HG02610 (cell line): ENCODE results near the gene TERT.
A peak's percentile ranks its signal among the peaks of the same experiment; 100 is the strongest.
"Not testable (repeated sequence)": the region's sequence is repeated elsewhere in the genome, so short reads cannot be mapped to it uniquely, and the experiment has no call there.

Source experiments
- ATAC-seq: cut with Tn5 transposase; IDR thresholded peaks from one replicate; pipeline ENCODE4 v1.9.1; 2021; ENCODE audit warnings: mild to moderate bottlenecking, moderate library complexity; ENCODE audit not compliant: unreplicated experiment

Gene TERT

DNA sequence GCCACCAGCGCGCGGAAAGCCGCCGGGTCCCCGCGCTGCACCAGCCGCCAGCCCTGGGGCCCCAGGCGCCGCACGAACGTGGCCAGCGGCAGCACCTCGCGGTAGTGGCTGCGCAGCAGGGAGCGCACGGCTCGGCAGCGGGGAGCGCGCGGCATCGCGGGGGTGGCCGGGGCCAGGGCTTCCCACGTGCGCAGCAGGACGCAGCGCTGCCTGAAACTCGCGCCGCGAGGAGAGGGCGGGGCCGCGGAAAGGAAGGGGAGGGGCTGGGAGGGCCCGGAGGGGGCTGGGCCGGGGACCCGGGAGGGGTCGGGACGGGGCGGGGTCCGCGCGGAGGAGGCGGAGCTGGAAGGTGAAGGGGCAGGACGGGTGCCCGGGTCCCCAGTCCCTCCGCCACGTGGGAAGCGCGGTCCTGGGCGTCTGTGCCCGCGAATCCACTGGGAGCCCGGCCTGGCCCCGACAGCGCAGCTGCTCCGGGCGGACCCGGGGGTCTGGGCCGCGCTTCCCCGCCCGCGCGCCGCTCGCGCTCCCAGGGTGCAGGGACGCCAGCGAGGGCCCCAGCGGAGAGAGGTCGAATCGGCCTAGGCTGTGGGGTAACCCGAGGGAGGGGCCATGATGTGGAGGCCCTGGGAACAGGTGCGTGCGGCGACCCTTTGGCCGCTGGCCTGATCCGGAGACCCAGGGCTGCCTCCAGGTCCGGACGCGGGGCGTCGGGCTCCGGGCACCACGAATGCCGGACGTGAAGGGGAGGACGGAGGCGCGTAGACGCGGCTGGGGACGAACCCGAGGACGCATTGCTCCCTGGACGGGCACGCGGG, at the start of gene TERT:
Gene TERT (minus strand): TSS at position 234 of the 815 bp plus-strand sequence. CDS start 79 bp downstream, at position 155.
- no peak for ATAC-seq

DNA sequence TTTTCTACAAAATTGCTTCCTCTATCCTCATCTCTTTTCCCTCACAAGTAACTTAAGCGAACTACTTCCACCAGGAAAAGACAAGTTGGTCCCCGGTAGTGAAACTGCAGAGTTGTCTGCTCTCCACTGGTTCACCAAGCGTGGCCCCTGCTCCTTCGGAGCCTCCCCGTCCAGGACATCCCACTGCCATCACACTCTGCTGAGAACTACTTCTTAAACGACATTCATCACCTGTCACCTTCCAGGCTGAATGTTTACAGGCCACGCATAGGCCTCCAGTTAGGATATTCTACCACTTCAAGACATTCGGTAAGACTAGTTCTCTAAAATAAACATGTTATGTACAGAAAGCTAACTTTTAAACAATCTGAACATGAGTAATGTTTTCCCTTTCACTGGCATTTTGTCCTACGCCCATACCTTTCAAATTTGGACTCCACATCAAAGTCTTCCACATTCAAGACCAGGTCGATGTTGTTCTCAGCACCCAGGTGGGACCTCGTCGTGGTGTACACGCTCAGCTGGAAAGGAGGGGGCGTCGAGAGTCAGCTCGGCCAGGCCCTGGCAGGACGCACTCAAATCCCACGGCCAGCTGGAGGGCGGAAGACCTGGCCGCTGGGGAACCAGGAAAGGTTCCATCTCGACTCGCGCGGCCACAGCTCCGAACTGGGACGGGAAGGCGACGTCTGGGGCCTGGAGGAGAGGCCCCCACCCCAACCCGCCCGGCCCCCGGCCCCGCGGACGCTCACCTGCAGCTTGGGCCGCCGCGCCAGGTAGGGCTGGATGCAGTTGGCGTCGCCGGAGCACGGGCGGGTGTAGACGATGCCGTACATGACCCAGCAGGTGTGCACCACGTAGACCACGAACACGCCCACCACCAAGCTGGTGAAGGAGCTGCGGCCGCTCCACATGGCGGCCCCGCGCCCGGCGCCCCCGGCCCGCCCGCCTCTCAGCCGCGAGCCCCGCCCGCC, 49.3 kb upstream of the TERT start:
- ATAC-seq: peak; percentile 14

DNA sequence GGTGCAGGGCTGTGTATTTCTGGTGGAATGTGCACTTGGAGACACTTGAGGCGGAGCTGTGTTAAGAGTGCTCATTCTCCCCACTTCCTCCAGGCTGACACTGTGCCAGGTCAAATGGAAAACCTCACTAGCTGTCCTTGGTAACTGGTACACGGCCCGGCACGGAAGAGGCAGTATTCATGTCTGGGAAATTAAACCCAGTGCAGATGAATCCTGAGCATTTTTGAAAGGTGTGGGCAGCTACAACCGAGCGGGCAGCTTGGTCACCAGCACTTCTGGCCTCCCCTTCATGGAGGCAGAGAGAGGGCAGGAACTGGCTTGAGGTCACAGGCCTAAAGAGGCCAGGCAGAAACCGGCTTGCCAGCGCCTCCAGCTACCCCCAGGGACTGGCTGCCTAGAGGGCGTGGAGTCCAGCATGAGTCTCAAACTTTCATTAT, 48.5 kb upstream of the TERT start:
- no peak for ATAC-seq

DNA sequence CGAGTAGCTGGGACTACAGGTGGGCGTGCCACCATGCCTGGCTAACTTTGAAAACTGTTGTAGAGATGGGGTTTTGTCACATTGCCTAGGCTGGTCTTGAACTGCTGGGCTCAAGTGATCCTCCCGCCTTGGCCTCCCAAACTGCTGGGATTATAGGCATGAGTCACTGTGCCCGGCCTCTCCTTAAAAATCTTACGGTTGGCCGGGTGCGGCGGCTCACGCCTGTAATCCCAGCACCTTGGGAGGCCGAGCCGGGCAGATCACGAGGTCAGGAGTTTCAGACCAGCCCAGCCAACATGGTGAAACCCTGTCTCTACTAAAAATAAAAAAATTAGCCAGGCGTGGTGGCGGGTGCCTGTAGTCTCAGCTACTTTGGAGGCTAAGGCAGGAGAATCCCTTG, 47.8 kb upstream of the TERT start:
- ATAC-seq: not testable (repeated sequence)

DNA sequence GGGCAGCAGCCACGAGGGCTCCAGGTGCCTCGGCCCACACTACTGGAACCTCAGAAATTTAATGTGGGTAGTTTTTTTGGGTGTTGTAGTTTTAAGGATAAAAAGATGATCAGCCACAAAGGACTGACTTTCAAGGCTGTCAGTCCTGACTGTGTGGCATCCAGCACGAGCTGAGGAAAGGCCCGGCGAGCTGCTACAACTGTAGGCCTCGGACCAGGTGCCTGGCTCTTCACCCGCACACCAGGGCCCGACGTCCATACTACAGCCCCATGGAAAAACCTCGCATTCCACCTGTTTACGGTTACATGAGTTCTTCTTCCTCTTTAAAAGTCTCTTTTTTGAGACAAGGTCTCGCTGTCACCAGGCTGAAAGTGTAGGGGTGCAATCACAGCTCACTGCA, 47.4 kb upstream of the TERT start:
- ATAC-seq: no peak

DNA sequence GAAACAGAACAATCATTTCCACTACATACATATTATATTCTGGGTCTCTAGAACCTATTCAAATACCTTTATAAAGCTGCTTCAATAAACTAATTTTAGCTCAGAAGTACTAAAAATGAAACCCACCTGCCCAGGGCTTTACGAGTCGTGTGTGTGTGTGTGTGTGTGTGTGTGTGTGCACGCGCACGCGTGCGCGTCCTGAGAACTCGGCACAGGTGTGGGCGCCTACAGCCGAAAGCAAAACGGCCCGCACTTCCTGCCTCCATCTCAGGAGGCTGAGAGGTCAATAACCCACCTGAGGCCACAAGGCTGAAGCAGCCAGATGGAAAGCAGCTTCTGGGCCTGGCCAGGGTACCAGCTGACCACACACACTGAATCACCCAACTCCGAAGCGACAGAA, 47.0 kb upstream of the TERT start:
- no peak for ATAC-seq

DNA sequence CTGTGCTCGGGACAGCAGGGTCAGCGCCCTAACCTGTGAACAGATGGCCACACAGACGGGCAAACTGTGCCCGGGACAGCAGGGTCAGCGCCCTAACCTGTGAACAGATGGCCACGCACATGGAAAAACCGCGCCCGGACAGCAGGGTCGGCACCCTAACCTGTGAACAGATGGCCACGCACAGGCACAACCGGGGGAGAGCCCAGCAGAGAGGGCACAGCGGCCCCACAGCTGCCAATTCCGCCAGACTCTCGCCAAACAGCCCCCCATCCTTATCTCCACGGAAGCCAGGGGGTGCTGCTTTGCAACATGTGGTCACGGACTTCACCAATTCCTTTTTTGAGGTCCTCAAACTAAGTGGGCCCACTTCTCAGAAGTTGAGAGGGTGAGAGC, 44.9 kb upstream of the TERT start:
- ATAC-seq: not testable (repeated sequence)

DNA sequence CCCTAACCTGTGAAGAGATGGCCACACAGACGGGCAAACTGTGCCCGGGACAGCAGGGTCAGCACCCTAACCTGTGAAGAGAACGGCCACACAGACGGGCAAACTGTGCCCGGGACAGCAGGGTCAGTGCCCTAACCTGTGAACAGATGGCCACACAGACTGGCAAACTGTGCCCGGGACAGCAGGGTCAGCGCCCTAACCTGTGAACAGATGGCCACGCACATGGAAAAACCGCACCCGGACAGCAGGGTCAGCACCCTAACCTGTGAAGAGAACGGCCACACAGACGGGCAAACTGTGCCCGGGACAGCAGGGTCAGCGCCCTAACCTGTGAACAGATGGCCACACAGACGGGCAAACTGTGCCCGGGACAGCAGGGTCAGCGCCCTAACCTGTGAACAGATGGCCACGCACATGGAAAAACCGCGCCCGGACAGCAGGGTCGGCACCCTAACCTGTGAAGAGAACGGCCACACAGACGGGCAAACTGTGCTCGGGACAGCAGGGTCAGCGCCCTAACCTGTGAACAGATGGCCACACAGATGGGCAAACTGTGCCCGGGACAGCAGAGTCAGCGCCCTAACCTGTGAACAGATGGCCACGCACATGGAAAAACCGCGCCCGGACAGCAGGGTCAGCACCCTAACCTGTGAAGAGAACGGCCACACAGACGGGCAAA, 44.4 kb upstream of the TERT start:
- ATAC-seq: not testable (repeated sequence)

DNA sequence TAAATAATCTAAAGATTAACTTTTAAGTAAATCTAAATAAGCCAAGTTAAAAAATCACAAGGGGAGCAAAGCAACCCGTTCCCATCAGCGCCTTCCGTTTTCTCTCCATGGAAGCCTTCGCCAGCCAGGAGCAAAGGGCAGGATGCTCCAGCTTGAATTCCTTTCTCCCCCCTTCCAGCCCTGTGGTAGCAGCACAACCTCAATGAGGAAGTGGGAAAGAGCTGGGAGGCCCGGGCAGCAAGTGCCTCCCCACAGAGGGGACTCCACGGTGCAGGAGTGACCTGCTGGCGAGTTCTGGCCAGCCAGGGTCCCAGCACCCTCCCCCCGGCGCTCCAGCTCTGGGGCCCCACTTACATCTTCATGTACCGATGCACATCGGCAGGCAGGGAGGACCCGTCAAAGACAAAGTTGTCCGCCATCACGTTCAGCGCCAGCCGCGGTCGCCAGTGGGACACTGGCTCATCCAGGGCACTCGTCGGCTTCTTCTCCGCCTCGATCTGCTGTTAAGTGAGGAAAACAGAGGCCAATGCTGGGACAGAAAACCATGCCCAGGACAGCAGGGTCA, 43.7 kb upstream of the TERT start:
- ATAC-seq: no peak

DNA sequence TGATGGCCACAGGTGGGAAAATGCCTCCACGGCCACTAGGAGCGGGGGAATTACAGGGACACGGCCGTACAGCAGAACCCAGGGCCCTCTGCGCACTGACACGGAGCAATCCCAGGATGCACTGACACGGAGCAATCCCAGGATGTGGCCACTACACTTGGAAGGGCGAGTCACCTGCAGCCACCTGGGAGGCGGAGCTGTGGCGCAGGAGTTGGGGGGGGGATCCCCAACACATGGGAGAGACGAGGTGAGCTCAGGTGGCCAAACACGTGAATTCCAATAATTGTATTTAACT, 43.3 kb upstream of the TERT start:
- no peak for ATAC-seq

DNA sequence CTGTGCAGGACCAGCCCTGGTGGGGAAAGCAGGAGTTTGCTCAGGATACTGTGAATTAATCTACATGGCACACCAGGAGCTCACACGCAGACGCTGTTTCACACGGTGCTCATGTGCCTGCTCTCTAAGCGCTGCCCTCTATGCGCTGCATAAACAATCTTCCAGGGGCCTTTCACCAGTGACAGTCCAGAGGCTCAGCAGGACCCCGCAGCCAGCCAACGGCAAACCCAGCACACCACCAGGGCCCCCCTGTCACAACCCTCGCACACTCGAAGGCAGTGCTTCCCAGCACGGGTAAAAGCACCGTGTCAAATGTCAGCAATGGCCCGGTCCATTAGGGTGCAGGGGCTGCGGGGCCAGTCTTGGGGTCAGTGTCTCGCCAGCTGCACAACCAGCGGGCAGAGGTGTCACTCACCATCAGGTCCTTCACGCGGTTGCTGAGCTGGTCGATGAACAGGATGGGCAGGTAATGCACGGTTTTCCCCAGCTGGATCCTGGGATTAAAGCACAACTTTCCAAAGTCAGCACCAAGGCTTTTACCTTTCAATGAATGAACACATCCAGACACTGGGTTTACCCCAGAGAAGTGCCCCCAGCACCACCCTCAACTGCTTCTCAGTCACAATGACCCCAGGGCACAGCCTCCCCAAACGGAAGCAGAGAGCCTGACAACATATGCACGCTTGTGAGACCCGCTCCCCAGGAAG, 42.8 kb upstream of the TERT start:
- ATAC-seq: no peak

DNA sequence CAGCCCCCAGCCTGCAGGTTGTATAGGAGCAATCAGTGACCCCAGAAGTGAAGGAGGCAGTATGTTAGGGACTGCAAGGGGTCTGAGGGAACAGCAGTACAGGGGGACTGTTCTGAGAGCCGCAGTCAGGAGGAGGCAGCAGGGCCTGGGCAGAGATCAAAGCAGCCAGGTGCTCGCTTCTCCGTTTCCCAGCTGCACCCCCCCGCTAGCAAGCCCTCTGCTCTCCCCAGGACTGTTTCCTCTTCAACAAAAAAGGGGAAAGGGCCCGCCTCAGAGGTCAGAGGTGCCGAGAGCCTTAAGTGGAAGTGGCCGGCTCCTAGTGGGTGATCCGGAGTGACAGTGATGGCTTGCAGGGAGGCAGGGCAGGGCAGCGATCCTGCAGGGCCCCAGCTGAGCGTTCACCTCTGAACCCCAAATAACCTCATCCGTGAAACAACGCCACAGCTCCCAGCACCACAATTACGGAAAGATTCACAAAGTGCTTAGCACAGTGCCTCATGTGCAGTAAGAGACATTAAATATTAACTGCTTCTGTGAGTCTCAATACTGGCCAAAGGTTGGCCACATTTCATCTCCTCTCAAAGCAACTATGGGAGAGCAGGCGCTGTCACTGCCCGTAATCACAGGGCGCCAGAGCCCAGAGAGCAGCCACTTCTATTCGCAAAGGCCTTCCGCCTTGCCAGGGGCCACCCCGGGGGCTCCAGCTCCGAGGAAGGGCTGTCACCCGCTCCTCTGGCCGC, 42.1 kb upstream of the TERT start:
- ATAC-seq: no peak

DNA sequence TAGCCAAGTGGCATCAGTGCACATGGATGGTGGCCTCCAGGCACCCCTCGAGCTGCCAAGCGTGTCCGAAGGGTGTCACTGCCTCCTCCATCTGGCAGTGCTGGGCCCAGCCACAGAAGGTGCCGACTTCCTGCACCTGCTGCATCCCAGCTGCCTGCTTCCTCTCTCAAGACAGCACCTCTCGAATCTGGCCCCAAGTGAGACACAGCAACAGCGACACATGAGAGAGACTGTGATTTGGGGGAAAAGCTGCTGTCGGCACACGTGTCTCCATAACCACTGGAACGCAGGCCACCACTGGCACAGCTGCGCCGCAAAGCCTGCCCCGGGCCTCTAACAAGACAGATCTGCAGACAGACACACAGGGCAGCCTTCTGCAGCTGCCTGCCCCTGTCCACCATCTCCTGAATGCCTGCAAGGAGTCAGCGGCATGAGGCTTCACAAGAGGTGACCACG, 41.3 kb upstream of the TERT start:
- no peak for ATAC-seq

DNA sequence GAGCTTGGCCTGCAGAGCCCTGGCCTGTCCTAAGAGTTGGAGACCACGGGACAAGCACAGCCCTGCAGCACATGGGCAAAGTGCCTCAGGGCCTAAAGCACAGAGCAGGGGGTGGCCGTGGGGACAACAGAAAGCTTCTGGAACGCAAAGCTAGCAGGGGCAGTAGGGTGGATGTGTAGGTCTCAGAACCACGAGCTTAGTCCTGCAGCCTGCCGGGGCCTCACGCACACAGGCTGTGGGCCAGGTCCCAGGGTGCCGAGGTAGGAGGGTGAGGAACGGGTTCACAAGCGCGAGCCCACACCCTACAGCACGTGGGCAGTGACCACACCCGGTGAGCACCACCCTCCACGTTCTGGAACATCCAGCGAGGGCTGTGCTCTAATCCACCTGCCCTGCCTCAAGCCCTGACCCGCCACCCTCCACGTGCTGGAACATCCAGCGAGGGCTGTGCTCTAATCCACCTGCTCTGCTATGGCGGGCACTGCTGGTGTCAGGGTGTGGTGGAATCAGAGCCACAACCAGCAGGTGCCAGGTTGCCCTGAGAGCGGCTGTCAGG, 40.8 kb upstream of the TERT start:
- ATAC-seq: no peak

DNA sequence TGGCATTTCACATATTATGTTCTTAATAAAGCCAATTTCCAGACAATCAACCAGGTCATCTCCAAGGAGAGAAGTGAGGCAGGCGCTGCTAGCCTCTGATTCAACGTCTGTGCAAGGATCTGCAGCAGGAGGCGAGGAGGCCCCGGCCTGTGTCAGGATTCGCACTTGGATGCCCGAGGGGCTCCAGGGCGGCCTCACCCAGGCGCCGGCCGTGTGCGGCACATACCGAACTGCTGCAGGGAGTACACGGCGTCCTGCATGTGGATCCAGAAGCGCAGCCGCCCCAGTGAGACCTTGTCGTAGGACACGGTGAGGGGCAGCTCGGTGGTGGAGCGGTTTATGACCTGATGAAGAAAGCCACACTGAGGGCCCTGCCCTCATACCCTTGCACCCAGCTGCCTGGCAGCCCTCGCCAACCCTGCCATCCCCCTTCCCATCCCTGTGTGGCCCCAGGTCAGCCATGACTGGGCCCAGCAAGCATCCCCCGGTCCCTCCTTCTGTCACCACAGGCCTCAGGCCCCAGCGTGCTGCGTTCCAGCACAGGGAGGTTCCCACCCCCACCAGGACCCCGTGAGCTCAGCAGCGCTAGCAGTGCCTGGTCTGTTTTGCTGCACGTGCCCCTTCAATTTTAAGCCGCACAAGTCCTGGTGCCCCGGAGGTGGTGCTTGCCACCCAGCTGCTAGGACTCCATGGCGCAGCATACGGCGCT, 40.1 kb upstream of the TERT start:
- no peak for ATAC-seq

DNA sequence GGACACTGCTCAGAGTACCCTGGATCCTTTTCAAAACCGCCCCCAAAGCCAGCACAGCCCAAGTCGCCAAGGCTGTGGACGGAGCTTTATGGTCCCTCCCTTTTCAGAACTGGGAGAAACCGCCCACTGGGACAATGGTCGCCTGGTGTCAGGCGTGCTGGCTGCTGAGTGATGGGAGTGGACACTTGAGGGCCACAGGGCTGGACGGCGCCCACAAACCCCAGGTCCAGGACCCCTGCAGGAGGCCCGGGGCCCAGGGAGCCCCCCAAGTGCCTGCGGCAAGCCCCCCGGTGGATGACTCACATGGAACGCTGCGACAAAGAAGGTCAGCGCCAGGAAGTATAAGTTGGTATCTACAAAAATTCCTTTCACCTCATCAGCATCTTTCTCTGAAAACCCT, 39.1 kb upstream of the TERT start:
- ATAC-seq: no peak

DNA sequence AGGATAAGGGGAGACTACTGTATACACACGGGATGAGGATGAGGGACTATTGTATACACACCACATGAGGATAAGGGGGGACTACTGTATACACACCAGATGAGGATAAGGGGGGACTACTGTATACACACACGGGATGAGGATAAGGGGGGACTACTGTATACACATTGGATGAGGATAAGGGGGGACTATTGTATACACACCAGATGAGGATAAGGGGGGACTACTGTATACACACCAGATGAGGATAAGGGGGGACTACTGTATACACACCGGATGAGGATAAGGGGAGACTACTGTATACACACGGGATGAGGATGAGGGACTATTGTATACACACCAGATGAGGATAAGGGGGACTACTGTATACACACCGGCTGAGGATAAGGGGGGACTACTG, 38.4 kb upstream of the TERT start:
- not testable (repeated sequence) for ATAC-seq

DNA sequence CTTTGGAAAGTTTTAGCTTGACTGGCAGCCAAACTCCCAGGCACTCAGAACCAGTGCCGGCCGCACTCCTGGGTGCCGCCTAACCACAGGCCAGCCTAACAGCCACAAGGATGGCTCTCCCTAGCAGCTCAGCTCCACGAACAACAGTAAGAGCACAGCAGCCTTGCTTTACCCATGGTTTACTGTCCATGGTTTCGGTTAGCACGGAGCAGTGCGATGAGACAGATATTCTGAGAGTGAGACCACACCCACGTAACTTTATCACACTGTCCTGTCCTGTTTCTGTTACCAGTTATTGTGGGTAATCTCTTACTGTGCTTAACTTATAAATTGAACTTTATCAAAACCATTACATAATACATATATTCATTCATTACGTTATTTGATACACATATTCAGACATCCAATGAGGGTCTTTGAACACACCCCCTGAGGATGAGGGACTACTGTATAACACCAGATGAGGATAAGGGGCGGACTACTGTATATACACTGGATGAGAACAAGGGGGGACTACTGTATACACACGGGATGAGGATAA, 37.7 kb upstream of the TERT start:
- ATAC-seq: no peak
